ENCODE measurements around the gene EIF1B.

EIF1B gene

GRCh38 chr3:40340541-40341170, 31.1 kb downstream of the EIF1B start:
- DNase-seq (ENCODE audit: low read depth in 1 of 2, low spot score in 1 of 2) = no peak

DNA sequence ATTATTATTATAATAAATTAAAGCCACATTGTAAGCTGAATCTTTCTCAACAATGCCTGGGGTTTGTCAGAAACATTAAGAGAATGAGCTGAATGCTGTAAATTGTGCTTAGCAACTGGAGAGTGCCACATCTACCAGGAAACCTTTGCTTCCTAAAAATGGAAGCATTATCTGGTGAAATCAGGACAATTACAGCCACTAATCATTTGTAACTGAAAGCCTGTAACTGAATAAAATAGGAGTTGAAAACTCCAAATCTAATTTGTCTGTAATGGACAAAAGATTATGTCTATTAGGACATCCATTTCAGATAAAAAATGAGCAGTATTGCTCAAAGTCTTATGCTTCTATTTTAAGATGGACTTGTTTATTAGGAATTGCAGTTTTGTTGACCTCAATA, 32.2 kb downstream of the EIF1B start:
- DNase-seq (ENCODE audit: low read depth in 1 of 2, low spot score in 1 of 2) = no peak

DNA sequence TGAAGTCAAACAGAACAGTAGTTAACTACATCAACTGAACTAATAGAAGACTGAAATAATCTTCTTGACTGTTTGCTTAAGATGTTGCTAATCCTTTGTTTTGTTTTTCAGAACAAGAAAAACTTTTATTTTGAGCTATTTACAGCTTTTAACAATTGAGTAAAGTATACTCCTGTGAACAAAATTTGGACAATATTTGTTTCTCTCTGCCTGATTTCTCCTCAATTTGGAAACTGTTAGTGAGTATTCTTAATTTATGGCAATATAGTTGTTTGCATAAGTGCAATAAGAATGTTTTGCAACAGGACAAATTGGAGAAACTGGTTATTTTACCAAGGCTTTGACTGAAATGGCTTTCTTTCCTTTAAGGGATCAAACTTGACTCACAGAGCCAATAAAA, 41.0 kb downstream of the EIF1B start:
- no peak for DNase-seq (ENCODE audit: low read depth in 1 of 2, low spot score in 1 of 2)

- DNase-seq (ENCODE audit: low read depth in 1 of 2, low spot score in 1 of 2) = no peak
These were observed 45.9 kb downstream of the EIF1B start for GRCh38 chr3:40355410-40355809.

DNA sequence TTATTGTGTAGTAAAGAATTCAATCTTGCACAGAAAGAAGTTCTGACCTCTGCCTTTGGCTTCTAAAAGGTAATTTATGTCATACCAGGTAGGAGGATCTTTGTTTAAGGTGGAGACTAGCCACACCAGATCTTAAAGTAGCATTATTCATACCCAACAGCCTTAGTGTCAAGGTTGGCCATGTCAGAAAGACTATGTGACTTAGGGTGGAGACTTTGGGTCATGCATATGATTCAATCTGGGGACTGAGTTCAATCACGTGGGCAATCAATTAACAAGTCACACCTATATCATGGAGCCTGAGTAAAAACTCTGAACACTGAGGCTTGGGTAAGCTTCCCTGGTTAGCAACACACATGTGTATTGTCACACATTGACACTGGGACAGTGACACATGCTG, 48.9 kb downstream of the EIF1B start:
- DNase-seq (ENCODE audit: low read depth in 1 of 2, low spot score in 1 of 2) = no peak
